Smooth muscle cell (in vitro differentiated cells): ENCODE measurements around the gene CASTOR1. TPM values are rescaled to one million over a fixed set of nuclear protein-coding genes. Genes with fewer than 3 reads are reported as not detected.
A peak's percentile ranks its signal among the peaks of the same experiment; 100 is the strongest.

Experiments
- DNase-seq: peaks from one replicate; lab custom pipeline; 2025; ENCODE audit not compliant: unreplicated experiment; lab: John Stamatoyannopoulos, UW
- H2AFZ ChIP-seq: fragments of 200-600 bp; sonication (generic); 2 replicates; pipeline ENCODE4 v1.6.0; 2016; ENCODE audit warnings: antibody characterized with exemption, low read depth, mild to moderate bottlenecking
- H3F3A ChIP-seq: fragments of 200-600 bp; sonication (generic); 2 replicates; pipeline ENCODE4 v1.6.0; 2017; ENCODE audit warnings: antibody characterized with exemption, low read depth
- H3K27ac ChIP-seq: fragments of 200-600 bp; sonication (generic); 2 replicates; pipeline ENCODE4 v1.5.1; 2016; ENCODE audit warnings: low read depth, mild to moderate bottlenecking
- H3K27me3 ChIP-seq: fragments of 200-600 bp; sonication (generic); 2 replicates; pipeline ENCODE4 v1.6.1; 2016; ENCODE audit warnings: low read depth, mild to moderate bottlenecking
- H3K36me3 ChIP-seq: fragments of 200-600 bp; sonication (generic); 2 replicates; pipeline ENCODE4 v1.5.1; 2016; ENCODE audit warnings: low read depth
- H3K4me1 ChIP-seq: fragments of 200-600 bp; sonication (generic); 2 replicates; pipeline ENCODE4 v1.5.1; 2016; ENCODE audit warnings: low read depth
- H3K4me2 ChIP-seq: fragments of 200-600 bp; sonication (generic); 2 replicates; pipeline ENCODE4 v1.6.0; 2016; ENCODE audit warnings: mild to moderate bottlenecking
- H3K4me3 ChIP-seq: fragments of 200-600 bp; sonication (generic); 2 replicates; pipeline ENCODE4 v1.5.1; 2016; ENCODE audit warnings: mild to moderate bottlenecking
- H3K79me2 ChIP-seq: fragments of 200-600 bp; sonication (generic); 2 replicates; pipeline ENCODE4 v1.6.0; 2016; ENCODE audit warnings: low read depth, mild to moderate bottlenecking
- H3K9ac ChIP-seq: fragments of 200-600 bp; sonication (generic); 2 replicates; pipeline ENCODE4 v1.6.0; 2016; ENCODE audit warnings: low read depth
- H3K9me3 ChIP-seq: fragments of 200-600 bp; sonication (generic); replicated peaks from 2 replicates; pipeline ENCODE4 v1.5.1; 2016; ENCODE audit warnings: low read depth
- H4K20me1 ChIP-seq: fragments of 200-600 bp; sonication (generic); 2 replicates; pipeline ENCODE4 v1.6.0; 2016; ENCODE audit warnings: low read depth
- WGBS: methylation state at CpG from one replicate; pipeline ENCODE4 v1.1.7; 2016; ENCODE audit warnings: low lambda C conversion rate; 5-methylcytosine and 5-hydroxymethylcytosine counted together
- polyA plus RNA-seq: library from polyadenylated mRNA; unstranded; fragments of >200 nt; fragmentation: Nextera tagmentation; extraction: Ambion mirVana; gene quantifications from 2 replicates; pipeline ENCODE4 v1.2.1, GENCODE V29; 2016
- total RNA-seq: library from RNA; depleted of rRNA; stranded (reverse); fragments of >200 nt; gene quantifications from 2 replicates; pipeline ENCODE4 v1.2.3, GENCODE V29; 2014
- TF ChIP-seq, protein P1 (sequence below): fragments of 200-600 bp; sonication (generic); IDR thresholded peaks from 2 replicates; pipeline ENCODE4 v1.5.1; 2017; ENCODE audit warnings: borderline replicate concordance, mild to moderate bottlenecking, antibody characterized with exemption; ENCODE audit not compliant: insufficient read depth, poor library complexity, severe bottlenecking

CASTOR1 gene
- total and polyA plus RNA-seq, 2 experiments from 2014 or later = 9.8 to 21.8 TPM

DNA sequence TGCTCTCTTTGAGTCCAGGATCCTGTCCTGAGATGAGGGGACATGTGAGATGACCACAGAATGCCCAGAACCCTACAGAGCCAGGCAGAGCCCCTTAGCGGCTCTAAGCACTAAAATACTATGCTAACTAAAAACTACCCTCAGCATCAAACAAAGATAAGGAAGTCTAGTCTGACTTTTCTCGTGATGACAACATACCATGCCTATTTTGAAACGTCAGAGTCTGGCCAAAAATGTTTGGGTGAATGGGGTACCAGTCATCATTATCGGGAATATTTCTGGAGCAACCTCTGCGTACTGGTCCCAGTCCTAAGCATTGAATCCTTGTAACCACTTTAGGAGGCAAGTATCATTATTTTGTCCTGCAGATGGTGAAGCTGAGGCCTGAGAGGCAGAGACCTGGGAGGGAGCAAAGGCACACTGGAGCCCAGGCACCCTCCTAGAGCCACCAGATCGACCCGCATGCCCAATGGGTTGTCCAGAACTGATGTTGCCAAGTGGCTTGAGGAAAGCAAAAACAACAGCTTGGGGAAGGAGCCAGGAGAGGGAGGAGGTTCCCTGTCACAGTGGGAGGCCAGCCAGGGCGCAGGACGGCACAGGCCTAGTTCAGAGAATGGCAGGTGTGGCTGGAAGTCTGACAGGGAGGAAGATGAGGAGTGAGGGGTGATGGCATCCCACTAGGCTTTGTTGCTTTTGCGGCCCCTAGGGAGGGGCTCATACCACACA is 15.4 kb downstream of the CASTOR1 start:
- H2AFZ ChIP-seq = no peak overlapping the region
- H3K36me3 ChIP-seq = no peaks in the 10 kb centered on the region
- H3F3A ChIP-seq = no peaks in the 10 kb centered on the region
- no peak overlapping the region for H3K4me3 ChIP-seq
- no peaks in the 10 kb centered on the region for H4K20me1 ChIP-seq
- no peak overlapping the region for H3K4me2 ChIP-seq
- H3K27ac ChIP-seq = peak overlapping the region; percentile 29
- H3K4me1 ChIP-seq = peaks cover 7% of the 10 kb centered on the region
- no peak overlapping the region for H3K9ac ChIP-seq
- TF ChIP-seq, protein P1, sequence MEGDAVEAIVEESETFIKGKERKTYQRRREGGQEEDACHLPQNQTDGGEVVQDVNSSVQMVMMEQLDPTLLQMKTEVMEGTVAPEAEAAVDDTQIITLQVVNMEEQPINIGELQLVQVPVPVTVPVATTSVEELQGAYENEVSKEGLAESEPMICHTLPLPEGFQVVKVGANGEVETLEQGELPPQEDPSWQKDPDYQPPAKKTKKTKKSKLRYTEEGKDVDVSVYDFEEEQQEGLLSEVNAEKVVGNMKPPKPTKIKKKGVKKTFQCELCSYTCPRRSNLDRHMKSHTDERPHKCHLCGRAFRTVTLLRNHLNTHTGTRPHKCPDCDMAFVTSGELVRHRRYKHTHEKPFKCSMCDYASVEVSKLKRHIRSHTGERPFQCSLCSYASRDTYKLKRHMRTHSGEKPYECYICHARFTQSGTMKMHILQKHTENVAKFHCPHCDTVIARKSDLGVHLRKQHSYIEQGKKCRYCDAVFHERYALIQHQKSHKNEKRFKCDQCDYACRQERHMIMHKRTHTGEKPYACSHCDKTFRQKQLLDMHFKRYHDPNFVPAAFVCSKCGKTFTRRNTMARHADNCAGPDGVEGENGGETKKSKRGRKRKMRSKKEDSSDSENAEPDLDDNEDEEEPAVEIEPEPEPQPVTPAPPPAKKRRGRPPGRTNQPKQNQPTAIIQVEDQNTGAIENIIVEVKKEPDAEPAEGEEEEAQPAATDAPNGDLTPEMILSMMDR = no peak
- H3K9me3 ChIP-seq = no peaks in the 10 kb centered on the region
- no peak for DNase-seq
- H3K79me2 ChIP-seq = no peaks in the 10 kb centered on the region
- WGBS = 54% methylated on average over 10 of the region's 10 CpGs
- H3K27me3 ChIP-seq = no peaks in the 10 kb centered on the region

DNA sequence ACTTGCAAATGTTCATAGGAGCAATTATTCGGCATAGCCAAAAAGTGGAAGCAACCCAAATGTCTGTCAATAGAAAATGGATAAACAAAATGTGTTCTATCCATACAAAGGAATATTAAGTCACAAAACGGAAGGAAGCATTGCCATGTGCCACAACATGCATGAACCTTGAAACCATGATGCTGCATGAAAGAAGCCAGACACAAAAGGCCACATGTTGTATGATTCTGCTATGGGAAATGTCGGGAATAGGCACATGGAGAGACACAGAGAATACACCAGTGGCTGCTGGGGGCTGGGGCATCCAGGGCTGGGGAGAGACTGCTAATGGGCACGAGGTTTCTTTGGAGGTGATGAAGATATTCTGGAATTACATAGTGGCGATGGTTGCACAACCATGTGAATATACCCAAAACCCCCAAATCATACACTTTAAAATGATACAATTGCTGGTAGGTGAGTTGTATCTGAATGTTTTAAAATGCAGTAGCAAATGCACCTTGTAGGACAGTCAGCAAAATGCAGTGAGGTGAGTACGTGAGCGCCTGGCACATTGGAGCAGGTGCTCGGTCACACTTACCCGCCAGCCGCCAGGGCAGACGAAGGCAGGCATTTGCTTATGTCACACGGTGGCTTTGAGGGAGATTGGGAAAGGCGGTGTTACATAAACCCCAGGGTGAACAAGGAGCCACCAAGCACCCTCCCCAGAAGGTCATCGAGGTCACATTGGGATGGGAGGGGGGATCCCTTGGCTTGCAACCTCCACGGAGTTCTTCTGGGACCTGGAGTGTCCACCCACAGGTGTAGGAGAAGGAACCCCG is 16.3 kb downstream of the CASTOR1 start:
- Histone ChIP-seq H3K27ac (peak overlapping the region; percentile 29), H3K9ac (no peak overlapping the region)
- WGBS = 86% methylated on average over 16 of the region's 16 CpGs

DNA sequence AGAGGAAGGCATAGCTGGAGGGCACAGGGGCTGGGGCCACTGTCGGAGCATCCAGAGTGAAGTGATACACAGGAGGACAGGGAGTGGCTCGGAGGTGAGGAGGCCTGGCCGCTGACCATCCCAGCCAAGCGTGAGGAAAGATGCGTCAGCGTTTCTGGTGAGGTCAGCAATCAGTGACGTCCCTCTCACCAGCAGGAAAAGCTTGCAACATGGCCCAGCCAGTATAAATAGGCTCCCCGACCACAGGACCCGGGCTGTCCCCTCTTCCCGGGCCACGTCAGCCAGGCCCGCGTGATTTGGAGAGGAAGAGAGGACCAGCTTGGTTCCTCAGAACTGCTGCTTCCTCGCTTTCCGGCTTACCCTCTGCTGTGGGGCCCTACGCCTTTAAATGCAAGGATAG is 18.5 kb downstream of the CASTOR1 start:
- Histone ChIP-seq H3K27ac (no peak overlapping the region), H3K36me3 (no peaks in the 10 kb centered on the region), H4K20me1 (no peaks in the 10 kb centered on the region), H3K4me3 (no peak overlapping the region), H3K4me1 (no peaks in the 10 kb centered on the region), H3K9me3 (no peaks in the 10 kb centered on the region), H3F3A (no peaks in the 10 kb centered on the region), H3K9ac (no peak overlapping the region), H3K79me2 (no peaks in the 10 kb centered on the region), H3K27me3 (no peaks in the 10 kb centered on the region), H2AFZ (no peak overlapping the region), H3K4me2 (no peak overlapping the region)
- WGBS = 87% methylated on average over 16 of the region's 16 CpGs
- TF ChIP-seq, protein P1 = no peak
- DNase-seq = no peak

More for the DNA sequence above, 16.3 kb downstream of the CASTOR1 start:
- H4K20me1 ChIP-seq = no peaks in the 10 kb centered on the region
- no peaks in the 10 kb centered on the region for H3K36me3 ChIP-seq
- H3K4me3 ChIP-seq = no peak overlapping the region
- no peaks in the 10 kb centered on the region for H3K79me2 ChIP-seq
- TF ChIP-seq, protein P1 = no peak
- H2AFZ ChIP-seq = no peak overlapping the region
- no peaks in the 10 kb centered on the region for H3K27me3 ChIP-seq
- H3K9me3 ChIP-seq = no peaks in the 10 kb centered on the region
- H3K4me2 ChIP-seq = no peak overlapping the region
- no peaks in the 10 kb centered on the region for H3F3A ChIP-seq
- DNase-seq = no peak
- H3K4me1 ChIP-seq = peaks cover 7% of the 10 kb centered on the region
